Activated CD4-positive, alpha-beta T cell treated with anti-CD3 and anti-CD28 coated beads for 36 hours (primary cell): ENCODE results near the gene STK25. TPM values are rescaled to one million over a fixed set of nuclear protein-coding genes. Genes with fewer than 3 reads are reported as not detected.
"Not testable (repeated sequence)": the region's sequence is repeated elsewhere in the genome, so short reads cannot be mapped to it uniquely, and the experiment has no call there.

Experiments used
- ATAC-seq: fragments of 200-7000 bp; cut with Tn5 transposase; one replicate; pipeline ENCODE4 v1.10.0; 2021; ENCODE audit warnings: mild to moderate bottlenecking, moderate library complexity
- CTCF ChIA-PET: fragments of 350-600 bp; sonication (Branson Sonifier 250); formaldehyde crosslinking; loops from one replicate; lab custom pipeline; 2021; ENCODE audit warnings: antibody characterized with exemption; lab: Charles Lee
- POLR2A ChIA-PET: fragments of 350-600 bp; sonication (Branson Sonifier 250); formaldehyde crosslinking; loops from one replicate; lab custom pipeline; 2021; ENCODE audit warnings: antibody characterized with exemption, inconsistent platforms; lab: Charles Lee
- DNase-seq: peaks from one replicate; pipeline ENCODE4 v3.0.0-alpha.2; 2020
- H3K27ac Mint-ChIP-seq: one replicate; pipeline ENCODE4 v1.8.0; 2021; ENCODE audit warnings: mixed read lengths
- H3K27me3 Mint-ChIP-seq: one replicate; pipeline ENCODE4 v1.8.0; 2021; ENCODE audit warnings: mixed read lengths
- H3K36me3 Mint-ChIP-seq: one replicate; pipeline ENCODE4 v1.8.0; 2021; ENCODE audit warnings: low read depth, mixed read lengths
- H3K4me1 Mint-ChIP-seq: one replicate; pipeline ENCODE4 v1.8.0; 2021; ENCODE audit warnings: mixed read lengths
- H3K4me3 Mint-ChIP-seq: one replicate; pipeline ENCODE4 v1.8.0; 2021; ENCODE audit warnings: mild to moderate bottlenecking, moderate library complexity, mixed read lengths
- H3K9me3 Mint-ChIP-seq: one replicate; pipeline ENCODE4 v1.8.0; 2021; ENCODE audit warnings: low read depth, mixed read lengths
- intact Hi-C, 2 experiments: fragments of 100-400 bp; cut with DNase I in 1 of 2; cut with micrococcal nuclease in 1 of 2; formaldehyde crosslinking; loops; one replicate each; pipeline versions ENCODE4 v1.14.2 to v1.15.1; 2022 to 2024; cut with DNase I, micrococcal nuclease
- total RNA-seq, 2 experiments: library from RNA; stranded (reverse); gene quantifications; one replicate each; pipeline ENCODE4 v1.2.3, GENCODE V29; 2021

STK25 gene
- total RNA-seq, 2 experiments from 2014 or later, result 93.5 to 123 TPM

DNA sequence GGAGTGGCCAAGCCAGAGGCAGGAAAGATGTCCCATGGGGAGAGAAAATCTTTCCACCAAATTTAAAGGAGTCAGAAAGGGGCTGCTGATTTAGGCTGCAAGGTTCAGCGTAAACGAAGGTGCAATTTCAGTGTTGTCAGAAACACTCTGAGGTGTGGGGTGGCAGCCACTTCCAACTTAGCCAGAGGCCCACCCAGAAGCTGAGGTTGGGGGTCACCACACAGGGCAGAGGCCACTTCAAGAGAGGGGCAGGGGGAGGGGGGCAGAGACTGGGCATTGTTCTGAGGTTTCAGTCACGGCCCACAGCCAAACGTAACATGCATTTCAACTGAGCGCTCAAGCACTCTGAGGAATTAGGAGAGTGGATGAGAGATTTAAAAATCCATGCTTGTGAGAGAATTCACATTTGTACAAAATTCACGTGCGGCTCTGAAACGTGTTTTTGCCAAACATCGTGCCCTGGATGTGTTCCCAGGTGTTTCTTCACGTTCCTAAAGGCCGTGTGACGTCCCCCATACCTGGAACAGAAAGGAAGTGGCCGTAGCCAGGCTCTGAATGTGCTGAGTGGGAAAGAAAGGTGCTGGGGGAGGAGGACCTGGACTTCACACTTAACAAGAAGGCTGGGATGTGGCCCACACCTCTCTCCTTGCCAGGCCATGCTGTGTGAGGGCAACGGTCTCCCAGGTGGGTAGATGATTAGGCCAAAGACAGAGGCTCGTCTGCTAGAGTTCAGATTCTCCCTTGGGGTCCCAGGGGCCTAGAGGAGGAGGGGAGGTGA, 30.6 kb upstream of the STK25 start:
- Mint-ChIP-seq H3K4me3 (no peak overlapping the region), H3K9me3 (no peaks in the 10 kb centered on the region), H3K4me1 (peaks cover 4% of the 10 kb centered on the region), H3K27ac (no peak overlapping the region), H3K27me3 (peaks cover 14% of the 10 kb centered on the region), H3K36me3 (no peaks in the 10 kb centered on the region)
- ATAC-seq (no peak), DNase-seq (no peak)
- POLR2A ChIA-PET, result no interaction called here
- CTCF ChIA-PET, result no interaction called here
- intact Hi-C loops, result no loop called here

- Mint-ChIP-seq H3K27me3 (peaks cover 4% of the 10 kb centered on the region), H3K9me3 (no peaks in the 10 kb centered on the region), H3K27ac (no peak overlapping the region), H3K36me3 (no peaks in the 10 kb centered on the region), H3K4me1 (peaks cover 4% of the 10 kb centered on the region), H3K4me3 (no peak overlapping the region)
- intact Hi-C loops, result no loop called here
- POLR2A ChIA-PET, result no interaction called here
- CTCF ChIA-PET, result no interaction called here
- no peak for DNase-seq
- ATAC-seq, result no peak
These were observed 27.7 kb upstream of the STK25 start for GRCh38 chr2:241535871-241536655.

DNA sequence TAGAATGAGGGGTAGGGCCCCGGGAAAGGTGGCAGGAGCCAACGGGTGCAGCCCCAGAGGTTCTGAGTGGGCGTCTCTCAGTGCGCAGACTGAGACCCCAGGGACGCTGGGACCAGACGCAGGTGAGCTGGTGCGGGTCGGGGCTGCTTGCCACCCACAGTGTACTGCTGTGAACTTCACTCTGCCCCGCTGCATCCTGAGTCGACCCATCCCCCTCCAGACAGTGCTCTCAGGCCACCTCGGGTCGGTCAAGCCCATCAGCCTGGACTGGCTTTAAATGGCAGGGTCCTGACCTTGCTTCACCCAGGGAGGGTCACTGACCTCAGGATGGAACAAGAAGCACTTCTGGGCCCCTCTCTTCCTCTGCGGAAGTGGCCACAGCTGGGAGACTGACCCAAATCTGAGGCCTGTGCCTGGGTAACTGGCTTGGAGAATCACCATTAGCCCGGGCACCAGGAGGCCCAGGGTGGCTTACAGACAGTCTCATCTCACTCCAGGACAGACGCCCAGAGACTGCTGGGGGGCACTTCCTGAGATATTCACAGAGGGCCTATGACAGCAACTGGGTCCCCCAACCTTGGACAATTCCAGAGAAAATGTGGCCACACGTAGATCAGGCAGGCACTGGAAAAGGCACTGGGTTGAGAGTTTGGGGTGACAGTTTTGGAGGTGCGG, 26.5 kb upstream of the STK25 start:
- no peak overlapping the region for H3K4me3 Mint-ChIP-seq
- ChIA-PET CTCF (no interaction called here), POLR2A (no interaction called here)
- H3K27ac Mint-ChIP-seq, result no peak overlapping the region
- ATAC-seq (no peak), DNase-seq (no peak)
- H3K27me3 Mint-ChIP-seq, result no peaks in the 10 kb centered on the region
- H3K4me1 Mint-ChIP-seq, result no peaks in the 10 kb centered on the region
- H3K36me3 Mint-ChIP-seq, result no peaks in the 10 kb centered on the region
- intact Hi-C loops, result no loop called here
- H3K9me3 Mint-ChIP-seq, result no peaks in the 10 kb centered on the region

GRCh38 chr2:241534293-241534692, 25.9 kb upstream of the STK25 start:
- ATAC-seq, result no peak
- CTCF ChIA-PET, result no interaction called here

GRCh38 chr2:241532733-241533601, 24.6 kb upstream of the STK25 start:
- DNase-seq (no peak), ATAC-seq (no peak)
- intact Hi-C loops, result no loop called here
- POLR2A ChIA-PET, result no interaction called here
- Mint-ChIP-seq H3K4me1 (no peaks in the 10 kb centered on the region), H3K27me3 (no peaks in the 10 kb centered on the region), H3K36me3 (no peaks in the 10 kb centered on the region), H3K4me3 (no peak overlapping the region), H3K9me3 (no peaks in the 10 kb centered on the region), H3K27ac (no peak overlapping the region)
- CTCF ChIA-PET, result no interaction called here

More at GRCh38 chr2:241534293-241534692, 25.9 kb upstream of the STK25 start:
- H3K27me3 Mint-ChIP-seq, result no peaks in the 10 kb centered on the region
- no peak overlapping the region for H3K27ac Mint-ChIP-seq
- H3K4me1 Mint-ChIP-seq, result no peaks in the 10 kb centered on the region
- no peaks in the 10 kb centered on the region for H3K36me3 Mint-ChIP-seq
- no peaks in the 10 kb centered on the region for H3K9me3 Mint-ChIP-seq
- no peak for DNase-seq
- intact Hi-C loops, result no loop called here
- POLR2A ChIA-PET, result no interaction called here
- H3K4me3 Mint-ChIP-seq, result no peak overlapping the region

- intact Hi-C loops, result no loop called here
- no peak overlapping the region for H3K4me3 Mint-ChIP-seq
- H3K27me3 Mint-ChIP-seq, result no peaks in the 10 kb centered on the region
- DNase-seq (no peak), ATAC-seq (no peak)
- no peaks in the 10 kb centered on the region for H3K4me1 Mint-ChIP-seq
- no peak overlapping the region for H3K27ac Mint-ChIP-seq
- H3K36me3 Mint-ChIP-seq, result no peaks in the 10 kb centered on the region
- no peaks in the 10 kb centered on the region for H3K9me3 Mint-ChIP-seq
- ChIA-PET POLR2A (no interaction called here), CTCF (no interaction called here)
These were observed 23.8 kb upstream of the STK25 start for GRCh38 chr2:241532168-241532567.

- Mint-ChIP-seq H3K9me3 (peaks cover 2% of the 10 kb centered on the region), H3K36me3 (no peaks in the 10 kb centered on the region), H3K27me3 (no peaks in the 10 kb centered on the region), H3K27ac (no peak overlapping the region), H3K4me3 (no peak overlapping the region), H3K4me1 (no peaks in the 10 kb centered on the region)
- ChIA-PET POLR2A (no interaction called here), CTCF (interaction anchor here (0.6 kb wide), 1 partner anchor 358 kb away, joined by 4 read pairs; no protein-coding TSS in a partner anchor)
- DNase-seq (no peak), ATAC-seq (no peak)
- intact Hi-C loops, result no loop called here
These were observed 22.9 kb upstream of the STK25 start for GRCh38 chr2:241531161-241531722.

- DNase-seq (no peak), ATAC-seq (no peak)
- peaks cover 6% of the 10 kb centered on the region for H3K9me3 Mint-ChIP-seq
- H3K27me3 Mint-ChIP-seq, result no peaks in the 10 kb centered on the region
- no peaks in the 10 kb centered on the region for H3K36me3 Mint-ChIP-seq
- no peak overlapping the region for H3K4me3 Mint-ChIP-seq
- intact Hi-C loops, result no loop called here
- H3K4me1 Mint-ChIP-seq, result no peaks in the 10 kb centered on the region
- ChIA-PET POLR2A (no interaction called here), CTCF (no interaction called here)
- no peak overlapping the region for H3K27ac Mint-ChIP-seq
These were observed 22.2 kb upstream of the STK25 start for GRCh38 chr2:241530571-241530970.

DNA sequence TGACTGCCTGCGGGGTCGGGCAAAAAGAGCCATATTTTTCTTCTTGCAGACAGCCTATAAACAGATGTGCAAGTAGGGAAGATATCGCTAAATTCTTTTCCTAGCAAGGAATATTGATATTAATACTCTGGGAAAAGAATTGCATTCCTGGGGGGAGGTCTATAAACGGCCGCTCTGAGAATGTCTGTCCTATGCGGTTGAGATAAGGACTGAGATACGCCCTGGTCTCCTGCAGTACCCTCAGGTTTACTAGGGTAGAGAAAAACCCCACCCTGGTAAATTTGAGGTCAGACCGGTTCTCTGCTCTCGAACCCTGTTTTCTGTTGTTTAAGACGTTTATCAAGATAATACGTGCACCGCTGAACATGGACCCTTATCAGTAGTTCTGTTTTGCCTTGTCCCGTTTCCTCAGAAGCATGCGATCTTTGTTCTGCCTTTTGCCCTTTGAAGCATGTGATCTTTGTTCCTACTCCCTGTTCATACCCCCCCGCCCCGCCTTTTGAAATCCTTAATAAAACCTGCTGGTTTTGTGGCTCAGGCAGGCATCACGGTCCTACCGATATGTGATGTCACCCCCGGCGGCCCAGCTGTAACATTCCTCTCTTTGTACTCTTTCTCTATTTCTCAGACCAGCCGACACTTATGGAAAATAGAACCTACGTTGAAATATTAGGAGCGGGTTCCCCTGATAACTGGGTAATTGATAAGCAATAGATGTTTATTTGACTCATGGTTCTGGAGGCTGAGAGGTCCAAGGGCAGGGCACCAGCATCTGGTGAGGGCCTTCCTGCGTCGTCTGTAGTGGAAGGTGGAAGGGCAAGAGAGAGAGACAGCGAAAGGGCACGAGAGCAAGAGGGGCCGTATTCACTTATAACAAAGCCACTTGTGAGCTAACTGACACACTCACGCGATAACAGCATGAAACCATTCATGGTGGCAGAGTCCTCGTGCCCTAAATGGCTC, 17.7 kb upstream of the STK25 start:
- H3K4me1 Mint-ChIP-seq, DNase-seq, CTCF ChIA-PET, ATAC-seq, H3K36me3 Mint-ChIP-seq, POLR2A ChIA-PET, H3K27ac Mint-ChIP-seq, H3K4me3 Mint-ChIP-seq, H3K27me3 Mint-ChIP-seq, intact Hi-C loops, H3K9me3 Mint-ChIP-seq: not testable (repeated sequence)

DNA sequence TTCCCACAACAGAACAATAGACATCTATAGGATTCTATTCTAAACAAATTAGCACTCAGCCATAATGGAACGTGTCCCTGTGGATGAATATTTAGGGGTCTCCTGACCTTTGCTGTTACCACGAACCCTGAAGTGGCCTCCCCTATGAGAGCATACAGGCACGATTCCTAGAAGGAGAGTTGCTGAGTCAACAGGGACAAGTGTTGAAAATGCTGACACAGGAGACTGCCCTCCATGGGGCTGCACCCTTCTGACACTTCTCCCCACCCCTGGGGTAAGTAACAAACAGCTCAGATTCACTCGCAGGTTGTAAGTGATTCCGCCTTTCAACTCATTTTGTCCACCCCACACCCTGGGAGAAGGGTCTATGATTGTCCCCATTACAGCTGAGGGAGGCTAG, 14.1 kb upstream of the STK25 start:
- Mint-ChIP-seq H3K36me3 (no peaks in the 10 kb centered on the region), H3K27ac (no peak overlapping the region), H3K4me1 (no peaks in the 10 kb centered on the region), H3K27me3 (peaks cover 7% of the 10 kb centered on the region), H3K9me3 (peaks cover 7% of the 10 kb centered on the region), H3K4me3 (no peak overlapping the region)
- intact Hi-C loops, result no loop called here
- DNase-seq (no peak), ATAC-seq (no peak)
- ChIA-PET CTCF (no interaction called here), POLR2A (no interaction called here)
